ENCODE measurements around the gene TLK2. TPM values are rescaled to one million over a fixed set of nuclear protein-coding genes. Genes with fewer than 3 reads are reported as not detected.

TLK2 gene
- total and polyA plus RNA-seq, 2 experiments from 2014 or later: 19.6 to 56.1 TPM

DNA sequence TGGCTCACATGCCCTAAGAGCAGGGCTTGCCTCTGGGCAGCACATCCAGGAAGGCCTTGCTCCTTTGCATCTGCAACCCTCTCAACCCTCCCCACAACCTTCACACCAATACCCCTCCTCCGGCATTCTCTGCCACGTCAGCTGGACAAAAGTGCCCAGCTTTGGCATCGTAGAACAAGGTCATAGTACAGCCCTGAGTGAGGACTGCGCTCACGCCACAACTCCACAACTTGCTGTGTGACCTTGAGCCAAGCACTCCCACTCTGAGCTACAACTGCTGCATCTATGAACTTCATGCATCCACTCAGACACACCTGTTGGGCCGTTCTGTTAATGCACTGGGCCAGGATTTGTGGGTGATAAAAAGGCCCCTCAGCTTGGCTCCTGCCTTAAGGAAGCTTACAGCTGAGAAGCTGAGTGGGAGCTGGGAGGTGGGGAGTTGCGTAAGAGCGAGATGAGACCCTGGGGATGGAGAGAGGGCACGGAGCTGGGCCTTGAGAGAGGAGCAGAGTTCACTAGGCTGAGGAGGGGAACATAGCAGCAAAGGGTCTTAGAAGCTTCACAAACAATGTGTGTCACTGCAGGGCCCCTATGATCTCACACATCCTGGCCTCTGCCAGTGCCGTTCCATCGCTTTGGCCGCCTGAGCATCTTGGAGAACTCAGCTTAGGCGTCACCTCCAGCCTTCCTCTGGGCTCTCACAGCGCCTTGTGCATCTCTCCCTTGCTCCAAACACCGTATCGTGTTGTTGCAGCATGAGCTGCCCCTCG is 140.2 kb downstream of the TLK2 start:
- Histone ChIP-seq H3K4me1 (ENCODE audit: insufficient read depth) (peaks cover 16% of the 10 kb centered on the region), H3K9me2 (ENCODE audit: insufficient read depth) (no peaks in the 10 kb centered on the region), H3K79me2 (replicated peaks; ENCODE audit: insufficient read depth) (0 out of 2 replicates have a peak, but pooled peaks cover 4% of the 10 kb centered on the region), H3K4me3 (no peak overlapping the region), H3K36me3 (ENCODE audit: insufficient read depth) (no peaks in the 10 kb centered on the region), H4K20me1 (replicated peaks; ENCODE audit: insufficient read depth) (no peaks in the 10 kb centered on the region), H2AFZ (no peak overlapping the region), H3K27me3 (ENCODE audit: insufficient read depth) (no peaks in the 10 kb centered on the region), H3F3A (replicated peaks; ENCODE audit: low read depth) (0 out of 2 replicates have a peak, but pooled peaks cover 2% of the 10 kb centered on the region), H3K27ac (ENCODE audit: low read depth) (no peak overlapping the region), H3K4me2 (no peak overlapping the region)
- ATAC-seq (no peak), DNase-seq (ENCODE audit: low spot score) (no peak)
- H3K27me3 Mint-ChIP-seq (ENCODE audit: insufficient read depth, low read depth, poor library complexity): peaks cover 13% of the 10 kb centered on the region
- no peak overlapping the region for H3K4me3 Mint-ChIP-seq
- no peaks in the 10 kb centered on the region for H3K9me3 Mint-ChIP-seq
- TF ChIP-seq, protein P1, sequence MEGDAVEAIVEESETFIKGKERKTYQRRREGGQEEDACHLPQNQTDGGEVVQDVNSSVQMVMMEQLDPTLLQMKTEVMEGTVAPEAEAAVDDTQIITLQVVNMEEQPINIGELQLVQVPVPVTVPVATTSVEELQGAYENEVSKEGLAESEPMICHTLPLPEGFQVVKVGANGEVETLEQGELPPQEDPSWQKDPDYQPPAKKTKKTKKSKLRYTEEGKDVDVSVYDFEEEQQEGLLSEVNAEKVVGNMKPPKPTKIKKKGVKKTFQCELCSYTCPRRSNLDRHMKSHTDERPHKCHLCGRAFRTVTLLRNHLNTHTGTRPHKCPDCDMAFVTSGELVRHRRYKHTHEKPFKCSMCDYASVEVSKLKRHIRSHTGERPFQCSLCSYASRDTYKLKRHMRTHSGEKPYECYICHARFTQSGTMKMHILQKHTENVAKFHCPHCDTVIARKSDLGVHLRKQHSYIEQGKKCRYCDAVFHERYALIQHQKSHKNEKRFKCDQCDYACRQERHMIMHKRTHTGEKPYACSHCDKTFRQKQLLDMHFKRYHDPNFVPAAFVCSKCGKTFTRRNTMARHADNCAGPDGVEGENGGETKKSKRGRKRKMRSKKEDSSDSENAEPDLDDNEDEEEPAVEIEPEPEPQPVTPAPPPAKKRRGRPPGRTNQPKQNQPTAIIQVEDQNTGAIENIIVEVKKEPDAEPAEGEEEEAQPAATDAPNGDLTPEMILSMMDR (conservative IDR thresholded peaks at IDR 0.05; ENCODE audit: low read depth in 2 of 2): no peak
- TF ChIP-seq ZNF331 (CRISPR knock-in tag; IDR thresholded peaks at IDR 0.05; ENCODE audit: low read depth) (no peak), NANOG (IDR thresholded peaks at IDR 0.05; ENCODE audit: borderline replicate concordance) (no peak), CREB1 (CRISPR knock-in tag; IDR thresholded peaks at IDR 0.05; ENCODE audit: low read depth) (no peak), EZH2phosphoT487 (IDR thresholded peaks at IDR 0.05; ENCODE audit: unreplicated experiment) (no peak), EZH2 (IDR thresholded peaks at IDR 0.05; ENCODE audit: low read depth, unreplicated experiment) (no peak), STAT1 (IDR thresholded peaks at IDR 0.05; ENCODE audit: unreplicated experiment) (no peak), POLR2AphosphoS5 (IDR thresholded peaks at IDR 0.05; ENCODE audit: low read depth) (no peak), ZNF114 (CRISPR knock-in tag; IDR thresholded peaks at IDR 0.05) (no peak), JUNB (IDR thresholded peaks at IDR 0.05; ENCODE audit: unreplicated experiment) (no peak)
- TF ChIP-seq, protein P2, sequence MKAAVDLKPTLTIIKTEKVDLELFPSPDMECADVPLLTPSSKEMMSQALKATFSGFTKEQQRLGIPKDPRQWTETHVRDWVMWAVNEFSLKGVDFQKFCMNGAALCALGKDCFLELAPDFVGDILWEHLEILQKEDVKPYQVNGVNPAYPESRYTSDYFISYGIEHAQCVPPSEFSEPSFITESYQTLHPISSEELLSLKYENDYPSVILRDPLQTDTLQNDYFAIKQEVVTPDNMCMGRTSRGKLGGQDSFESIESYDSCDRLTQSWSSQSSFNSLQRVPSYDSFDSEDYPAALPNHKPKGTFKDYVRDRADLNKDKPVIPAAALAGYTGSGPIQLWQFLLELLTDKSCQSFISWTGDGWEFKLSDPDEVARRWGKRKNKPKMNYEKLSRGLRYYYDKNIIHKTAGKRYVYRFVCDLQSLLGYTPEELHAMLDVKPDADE (IDR thresholded peaks at IDR 0.05): no peak
- TF ChIP-seq, protein P3, sequence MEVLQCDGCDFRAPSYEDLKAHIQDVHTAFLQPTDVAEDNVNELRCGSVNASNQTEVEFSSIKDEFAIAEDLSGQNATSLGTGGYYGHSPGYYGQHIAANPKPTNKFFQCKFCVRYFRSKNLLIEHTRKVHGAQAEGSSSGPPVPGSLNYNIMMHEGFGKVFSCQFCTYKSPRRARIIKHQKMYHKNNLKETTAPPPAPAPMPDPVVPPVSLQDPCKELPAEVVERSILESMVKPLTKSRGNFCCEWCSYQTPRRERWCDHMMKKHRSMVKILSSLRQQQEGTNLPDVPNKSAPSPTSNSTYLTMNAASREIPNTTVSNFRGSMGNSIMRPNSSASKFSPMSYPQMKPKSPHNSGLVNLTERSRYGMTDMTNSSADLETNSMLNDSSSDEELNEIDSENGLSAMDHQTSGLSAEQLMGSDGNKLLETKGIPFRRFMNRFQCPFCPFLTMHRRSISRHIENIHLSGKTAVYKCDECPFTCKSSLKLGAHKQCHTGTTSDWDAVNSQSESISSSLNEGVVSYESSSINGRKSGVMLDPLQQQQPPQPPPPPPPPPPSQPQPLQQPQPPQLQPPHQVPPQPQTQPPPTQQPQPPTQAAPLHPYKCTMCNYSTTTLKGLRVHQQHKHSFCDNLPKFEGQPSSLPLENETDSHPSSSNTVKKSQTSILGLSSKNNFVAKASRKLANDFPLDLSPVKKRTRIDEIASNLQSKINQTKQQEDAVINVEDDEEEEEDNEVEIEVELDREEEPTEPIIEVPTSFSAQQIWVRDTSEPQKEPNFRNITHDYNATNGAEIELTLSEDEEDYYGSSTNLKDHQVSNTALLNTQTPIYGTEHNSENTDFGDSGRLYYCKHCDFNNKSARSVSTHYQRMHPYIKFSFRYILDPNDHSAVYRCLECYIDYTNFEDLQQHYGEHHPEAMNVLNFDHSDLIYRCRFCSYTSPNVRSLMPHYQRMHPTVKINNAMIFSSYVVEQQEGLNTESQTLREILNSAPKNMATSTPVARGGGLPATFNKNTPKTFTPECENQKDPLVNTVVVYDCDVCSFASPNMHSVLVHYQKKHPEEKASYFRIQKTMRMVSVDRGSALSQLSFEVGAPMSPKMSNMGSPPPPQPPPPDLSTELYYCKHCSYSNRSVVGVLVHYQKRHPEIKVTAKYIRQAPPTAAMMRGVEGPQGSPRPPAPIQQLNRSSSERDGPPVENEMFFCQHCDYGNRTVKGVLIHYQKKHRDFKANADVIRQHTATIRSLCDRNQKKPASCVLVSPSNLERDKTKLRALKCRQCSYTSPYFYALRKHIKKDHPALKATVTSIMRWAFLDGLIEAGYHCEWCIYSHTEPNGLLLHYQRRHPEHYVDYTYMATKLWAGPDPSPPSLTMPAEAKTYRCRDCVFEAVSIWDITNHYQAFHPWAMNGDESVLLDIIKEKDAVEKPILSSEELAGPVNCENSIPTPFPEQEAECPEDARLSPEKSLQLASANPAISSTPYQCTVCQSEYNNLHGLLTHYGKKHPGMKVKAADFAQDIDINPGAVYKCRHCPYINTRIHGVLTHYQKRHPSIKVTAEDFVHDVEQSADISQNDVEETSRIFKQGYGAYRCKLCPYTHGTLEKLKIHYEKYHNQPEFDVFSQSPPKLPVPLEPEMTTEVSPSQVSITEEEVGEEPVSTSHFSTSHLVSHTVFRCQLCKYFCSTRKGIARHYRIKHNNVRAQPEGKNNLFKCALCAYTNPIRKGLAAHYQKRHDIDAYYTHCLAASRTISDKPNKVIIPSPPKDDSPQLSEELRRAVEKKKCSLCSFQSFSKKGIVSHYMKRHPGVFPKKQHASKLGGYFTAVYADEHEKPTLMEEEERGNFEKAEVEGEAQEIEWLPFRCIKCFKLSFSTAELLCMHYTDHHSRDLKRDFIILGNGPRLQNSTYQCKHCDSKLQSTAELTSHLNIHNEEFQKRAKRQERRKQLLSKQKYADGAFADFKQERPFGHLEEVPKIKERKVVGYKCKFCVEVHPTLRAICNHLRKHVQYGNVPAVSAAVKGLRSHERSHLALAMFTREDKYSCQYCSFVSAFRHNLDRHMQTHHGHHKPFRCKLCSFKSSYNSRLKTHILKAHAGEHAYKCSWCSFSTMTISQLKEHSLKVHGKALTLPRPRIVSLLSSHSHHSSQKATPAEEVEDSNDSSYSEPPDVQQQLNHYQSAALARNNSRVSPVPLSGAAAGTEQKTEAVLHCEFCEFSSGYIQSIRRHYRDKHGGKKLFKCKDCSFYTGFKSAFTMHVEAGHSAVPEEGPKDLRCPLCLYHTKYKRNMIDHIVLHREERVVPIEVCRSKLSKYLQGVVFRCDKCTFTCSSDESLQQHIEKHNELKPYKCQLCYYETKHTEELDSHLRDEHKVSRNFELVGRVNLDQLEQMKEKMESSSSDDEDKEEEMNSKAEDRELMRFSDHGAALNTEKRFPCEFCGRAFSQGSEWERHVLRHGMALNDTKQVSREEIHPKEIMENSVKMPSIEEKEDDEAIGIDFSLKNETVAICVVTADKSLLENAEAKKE (CRISPR knock-in tag; IDR thresholded peaks at IDR 0.05): no peak
- TF ChIP-seq, protein P4, sequence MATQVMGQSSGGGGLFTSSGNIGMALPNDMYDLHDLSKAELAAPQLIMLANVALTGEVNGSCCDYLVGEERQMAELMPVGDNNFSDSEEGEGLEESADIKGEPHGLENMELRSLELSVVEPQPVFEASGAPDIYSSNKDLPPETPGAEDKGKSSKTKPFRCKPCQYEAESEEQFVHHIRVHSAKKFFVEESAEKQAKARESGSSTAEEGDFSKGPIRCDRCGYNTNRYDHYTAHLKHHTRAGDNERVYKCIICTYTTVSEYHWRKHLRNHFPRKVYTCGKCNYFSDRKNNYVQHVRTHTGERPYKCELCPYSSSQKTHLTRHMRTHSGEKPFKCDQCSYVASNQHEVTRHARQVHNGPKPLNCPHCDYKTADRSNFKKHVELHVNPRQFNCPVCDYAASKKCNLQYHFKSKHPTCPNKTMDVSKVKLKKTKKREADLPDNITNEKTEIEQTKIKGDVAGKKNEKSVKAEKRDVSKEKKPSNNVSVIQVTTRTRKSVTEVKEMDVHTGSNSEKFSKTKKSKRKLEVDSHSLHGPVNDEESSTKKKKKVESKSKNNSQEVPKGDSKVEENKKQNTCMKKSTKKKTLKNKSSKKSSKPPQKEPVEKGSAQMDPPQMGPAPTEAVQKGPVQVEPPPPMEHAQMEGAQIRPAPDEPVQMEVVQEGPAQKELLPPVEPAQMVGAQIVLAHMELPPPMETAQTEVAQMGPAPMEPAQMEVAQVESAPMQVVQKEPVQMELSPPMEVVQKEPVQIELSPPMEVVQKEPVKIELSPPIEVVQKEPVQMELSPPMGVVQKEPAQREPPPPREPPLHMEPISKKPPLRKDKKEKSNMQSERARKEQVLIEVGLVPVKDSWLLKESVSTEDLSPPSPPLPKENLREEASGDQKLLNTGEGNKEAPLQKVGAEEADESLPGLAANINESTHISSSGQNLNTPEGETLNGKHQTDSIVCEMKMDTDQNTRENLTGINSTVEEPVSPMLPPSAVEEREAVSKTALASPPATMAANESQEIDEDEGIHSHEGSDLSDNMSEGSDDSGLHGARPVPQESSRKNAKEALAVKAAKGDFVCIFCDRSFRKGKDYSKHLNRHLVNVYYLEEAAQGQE (IDR thresholded peaks at IDR 0.05; ENCODE audit: unreplicated experiment): no peak
- H3K27ac Mint-ChIP-seq: 0 out of 2 replicates have a peak overlapping the region, but pooled peaks have one; percentile 31
- peaks cover 9% of the 10 kb centered on the region for H3K36me3 Mint-ChIP-seq (ENCODE audit: low read depth)
- peaks cover 23% of the 10 kb centered on the region for H3K4me1 Mint-ChIP-seq
